NCI-H2171 treated with DMSO at 0.1 percent for 48 hours (cell line): Measurements from ENCODE around the gene NKAIN2.
A peak's percentile ranks its signal among the peaks of the same experiment; 100 is the strongest.

Experiments used
- DNase-seq: peaks from one replicate; lab custom pipeline; 2025; lab: John Stamatoyannopoulos, UW

Gene NKAIN2

DNA sequence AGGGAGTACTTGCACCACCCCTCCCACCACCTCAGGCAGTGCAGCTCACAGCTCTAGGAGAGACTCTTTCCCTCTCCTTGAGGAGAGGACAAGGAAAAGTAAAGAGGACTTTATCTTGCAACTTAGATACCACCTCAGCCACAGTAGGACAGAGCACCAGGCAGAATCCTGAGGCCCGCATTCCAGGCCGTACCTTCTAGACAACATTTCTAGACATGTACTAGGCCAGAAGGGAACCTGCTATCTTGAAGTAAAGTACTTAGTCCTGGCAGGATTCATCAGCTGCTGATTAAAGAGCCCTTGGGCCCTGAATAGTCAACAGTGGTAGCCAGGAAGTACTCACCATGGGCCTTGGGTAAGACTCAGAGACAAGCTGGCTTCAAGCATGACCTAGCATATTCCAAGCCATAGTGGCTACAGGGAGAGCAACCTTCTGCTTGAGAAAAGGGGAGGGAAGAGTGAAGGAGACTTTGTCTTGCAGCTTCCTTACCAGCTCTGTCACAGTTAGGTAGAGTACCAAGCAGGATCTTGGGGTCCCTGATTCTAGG is 774.1 kb downstream of the NKAIN2 start:
- DNase-seq, result no peak

DNA sequence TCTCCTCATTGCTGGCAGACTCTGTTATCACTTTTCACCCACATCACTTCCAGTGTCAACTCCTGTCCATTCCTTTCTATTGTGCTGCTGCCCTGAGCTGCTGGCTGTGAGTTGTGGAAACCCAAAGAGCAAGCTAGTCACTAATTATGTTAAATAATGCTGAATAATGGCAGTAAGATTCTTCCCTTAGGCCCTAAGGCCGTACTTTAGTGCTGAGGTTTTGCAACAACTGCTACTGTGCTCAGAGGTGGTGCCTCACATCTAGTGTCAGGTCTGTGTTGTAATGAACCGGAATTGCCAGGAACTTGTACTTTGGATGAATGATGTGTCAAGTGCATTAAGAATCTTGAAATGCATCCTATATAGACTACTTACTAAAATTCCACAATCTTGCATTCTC is 786.3 kb downstream of the NKAIN2 start:
- no peak for DNase-seq

DNA sequence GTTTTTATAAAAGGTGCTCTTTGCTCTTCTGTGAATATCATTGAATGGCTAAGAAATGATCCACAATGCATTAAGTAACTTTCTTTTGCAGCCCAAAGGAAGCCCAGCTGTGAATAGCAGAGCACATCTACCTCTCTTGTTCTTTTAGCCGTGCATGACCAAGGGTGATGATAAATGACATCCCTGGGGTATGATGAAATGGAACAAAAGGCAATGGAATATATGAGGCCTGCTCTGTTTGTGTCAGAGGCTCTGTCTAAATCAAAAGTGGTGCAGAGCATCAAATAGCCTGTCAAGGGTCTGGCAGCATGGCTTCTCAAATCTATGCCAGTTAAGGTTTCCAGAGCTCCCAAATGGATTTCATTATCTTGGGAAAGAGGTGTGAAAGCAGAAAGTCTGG is 796.0 kb downstream of the NKAIN2 start:
- DNase-seq, result no peak

DNA sequence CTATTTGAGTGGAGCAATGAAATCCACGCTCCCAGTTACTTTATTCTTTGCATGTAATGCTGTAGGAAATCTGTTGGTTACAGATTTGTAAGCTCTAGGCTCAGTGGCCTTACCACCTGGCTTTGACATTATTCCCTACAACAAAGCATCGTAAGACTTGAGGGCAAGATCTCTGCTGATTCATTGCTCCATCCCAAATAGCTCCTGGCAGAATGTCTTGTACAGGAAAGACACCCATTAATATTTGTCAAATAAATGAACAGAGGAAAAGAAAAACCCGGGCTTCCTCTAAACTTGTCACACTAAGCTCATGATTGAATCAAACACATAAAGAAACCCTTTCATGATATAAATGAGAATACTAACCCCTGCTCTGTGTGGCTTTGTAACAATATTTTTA is 801.1 kb downstream of the NKAIN2 start:
- no peak for DNase-seq

DNA sequence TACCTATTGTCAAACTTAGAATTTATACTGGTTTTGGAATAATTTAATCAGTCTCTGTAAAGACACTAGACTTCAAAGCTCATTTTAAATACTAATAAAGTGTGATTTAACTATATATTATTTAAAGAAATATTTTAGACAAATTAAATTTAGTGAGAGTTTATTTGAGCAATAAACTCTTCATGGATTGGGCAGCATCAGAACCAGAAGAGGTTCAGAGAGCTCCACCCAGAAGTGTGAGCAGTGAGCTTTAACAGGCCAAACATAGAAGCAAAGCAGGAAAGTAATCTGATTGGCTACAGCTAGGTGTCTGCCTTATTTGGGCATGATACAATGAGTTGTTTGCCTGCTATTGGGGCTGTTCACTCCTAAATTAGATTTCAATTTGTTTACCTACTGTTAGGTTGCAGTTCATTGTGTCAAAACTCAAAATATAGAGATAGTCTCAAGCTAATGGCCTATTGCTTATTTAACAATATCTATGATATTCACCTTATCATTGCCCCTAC is 803.5 kb downstream of the NKAIN2 start:
- DNase-seq, result no peak

DNA sequence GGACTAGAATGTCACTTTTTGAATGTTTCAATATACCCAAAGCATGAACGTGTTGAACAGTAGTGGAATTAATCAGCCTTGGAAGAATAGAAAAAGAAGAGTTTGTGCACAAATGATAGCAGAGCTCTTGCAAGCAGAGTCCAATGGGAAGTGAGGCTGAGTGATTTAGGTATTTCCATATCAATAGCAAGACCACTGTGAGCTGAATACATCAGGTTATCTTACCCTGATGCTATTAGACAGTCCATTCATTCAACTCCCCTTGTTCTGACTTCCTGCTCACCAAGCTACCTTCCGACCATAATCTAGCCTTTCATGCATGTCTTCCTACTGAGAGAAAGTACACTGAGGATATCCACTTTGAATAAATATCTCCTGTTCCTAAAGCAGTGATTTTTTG is 809.4 kb downstream of the NKAIN2 start:
- DNase-seq, result no peak

DNA sequence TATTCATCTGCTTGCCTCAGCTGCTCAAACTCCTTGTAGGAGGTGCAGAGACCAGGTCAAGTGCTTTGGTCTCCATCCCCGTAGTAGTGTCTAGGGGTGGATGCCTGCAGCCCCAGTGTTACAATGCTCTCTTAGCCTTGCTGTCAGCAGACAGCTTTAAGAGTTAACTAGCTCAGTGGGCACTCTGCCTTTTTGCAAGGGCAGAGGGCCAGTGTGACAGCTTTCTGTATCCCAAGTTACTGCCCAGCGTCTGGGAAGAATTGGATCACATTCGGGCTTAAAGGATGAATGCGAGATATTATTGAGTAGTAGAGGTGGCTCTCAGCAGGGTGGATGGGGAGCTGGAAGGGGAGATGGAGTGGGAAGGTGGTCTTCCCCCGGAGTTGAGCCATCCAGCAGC is 818.7 kb downstream of the NKAIN2 start:
- no peak for DNase-seq

DNA sequence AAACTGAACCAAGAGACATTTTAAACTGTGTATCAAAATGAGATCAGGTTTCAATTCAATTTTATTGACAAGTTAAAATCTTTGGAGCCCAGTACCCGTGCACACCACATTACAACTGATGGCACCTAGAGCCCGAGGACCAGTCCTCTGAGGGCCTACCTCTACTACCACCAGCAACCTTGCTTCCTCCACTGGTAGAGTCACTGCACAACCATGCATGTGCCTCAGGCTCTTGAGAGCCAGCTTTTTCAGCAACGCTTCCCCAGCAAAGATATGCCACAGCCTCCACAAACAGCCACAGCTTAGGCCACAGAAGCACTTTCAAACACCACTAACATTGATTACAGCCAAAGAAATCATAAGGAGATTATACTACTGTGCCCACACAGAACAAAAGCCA is 830.0 kb downstream of the NKAIN2 start:
- no peak for DNase-seq

DNA sequence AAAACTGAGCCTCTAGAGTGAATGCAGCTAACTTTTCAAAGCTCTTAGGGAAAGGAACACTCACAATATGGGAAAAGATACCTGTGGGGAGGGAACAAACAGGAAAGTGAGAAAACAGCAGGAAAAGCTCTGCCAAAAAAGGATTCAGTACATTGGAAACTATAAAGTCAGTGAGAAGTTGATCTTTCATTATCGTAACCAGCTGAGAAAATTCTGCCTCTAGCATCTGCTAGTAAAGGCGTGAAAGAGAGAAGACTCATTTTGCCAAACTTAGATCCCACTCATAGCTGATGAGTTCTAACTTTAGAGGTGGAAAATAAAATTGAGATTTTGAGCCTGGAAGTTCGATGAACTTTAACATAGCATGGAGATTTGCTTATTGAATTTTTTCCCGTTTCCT is 836.8 kb downstream of the NKAIN2 start:
- no peak for DNase-seq

DNA sequence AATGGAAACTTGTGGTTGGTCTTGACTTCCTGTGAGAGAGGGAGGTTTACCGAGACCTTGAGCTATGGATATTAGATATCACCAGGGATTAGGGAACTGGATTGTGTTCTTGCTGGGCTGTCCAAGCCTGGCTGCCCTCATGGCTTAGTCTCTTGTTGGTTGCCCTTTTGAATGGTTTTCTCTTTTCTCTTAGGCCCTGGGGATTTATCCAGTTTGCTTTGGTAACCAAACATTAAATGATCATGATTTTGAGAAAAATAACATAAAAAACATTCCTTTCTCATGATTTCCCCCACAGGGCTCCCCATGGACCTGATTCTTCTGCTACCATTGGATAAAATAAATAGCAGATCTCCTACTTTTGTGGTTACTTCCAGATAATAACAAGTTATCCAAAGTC is 852.2 kb downstream of the NKAIN2 start:
- DNase-seq, result no peak

DNA sequence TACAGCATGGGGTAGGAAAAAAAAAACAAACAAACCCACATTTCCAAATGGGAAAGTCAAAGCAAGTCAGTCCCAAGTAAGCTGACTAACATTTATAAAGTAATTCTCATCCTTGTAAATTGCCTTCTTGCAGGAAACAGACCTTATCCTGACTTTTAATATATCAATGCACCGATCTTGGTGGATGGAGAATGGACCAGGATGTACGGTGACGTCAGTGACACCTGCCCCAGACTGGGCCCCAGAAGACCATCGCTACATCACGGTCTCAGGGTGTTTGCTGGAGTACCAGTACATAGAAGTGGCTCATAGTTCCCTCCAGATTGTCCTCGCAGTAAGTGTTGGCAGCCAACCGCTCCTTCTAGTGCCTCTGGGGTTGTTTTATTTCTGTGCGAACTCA is 854.4 kb downstream of the NKAIN2 start:
- DNase-seq, result no peak

DNA sequence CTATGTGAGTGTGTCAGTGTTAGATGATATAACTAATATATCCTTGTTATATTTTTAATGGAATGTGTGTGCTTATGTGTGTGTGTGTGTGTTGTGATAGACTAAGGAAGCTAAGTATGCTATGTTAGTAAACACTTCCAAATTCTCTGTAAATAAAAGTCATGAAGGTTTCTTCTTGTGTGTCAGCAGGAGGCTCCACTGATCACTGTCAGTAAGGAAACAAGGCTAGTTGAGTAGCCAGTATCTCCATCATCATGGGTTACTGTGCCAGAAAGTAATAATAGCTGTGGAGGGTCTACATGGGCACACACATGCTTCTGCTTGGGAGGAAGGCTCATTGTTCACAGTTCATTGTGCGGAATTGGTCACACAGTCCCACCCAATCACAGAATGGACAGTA is 855.8 kb downstream of the NKAIN2 start:
- DNase-seq, result no peak

DNA sequence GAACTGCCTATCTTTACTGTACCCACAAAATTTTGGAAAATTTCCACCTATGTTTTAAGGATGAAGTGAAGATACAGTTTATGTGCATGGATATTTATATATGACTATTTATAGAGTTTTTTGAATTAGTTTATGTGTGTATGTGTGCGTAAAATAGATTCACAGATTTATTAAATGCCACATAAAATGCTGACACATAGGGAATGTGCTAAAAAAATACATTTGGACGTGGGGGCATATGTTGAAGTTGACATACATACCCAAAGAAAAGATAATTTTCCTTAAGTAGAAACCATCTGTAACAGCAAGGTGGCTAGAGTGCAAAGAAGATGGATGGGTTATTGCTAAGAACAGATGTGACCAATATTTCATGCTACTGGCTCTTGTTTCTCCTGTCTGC is 856.5 kb downstream of the NKAIN2 start:
- peak; percentile 63 for DNase-seq

DNA sequence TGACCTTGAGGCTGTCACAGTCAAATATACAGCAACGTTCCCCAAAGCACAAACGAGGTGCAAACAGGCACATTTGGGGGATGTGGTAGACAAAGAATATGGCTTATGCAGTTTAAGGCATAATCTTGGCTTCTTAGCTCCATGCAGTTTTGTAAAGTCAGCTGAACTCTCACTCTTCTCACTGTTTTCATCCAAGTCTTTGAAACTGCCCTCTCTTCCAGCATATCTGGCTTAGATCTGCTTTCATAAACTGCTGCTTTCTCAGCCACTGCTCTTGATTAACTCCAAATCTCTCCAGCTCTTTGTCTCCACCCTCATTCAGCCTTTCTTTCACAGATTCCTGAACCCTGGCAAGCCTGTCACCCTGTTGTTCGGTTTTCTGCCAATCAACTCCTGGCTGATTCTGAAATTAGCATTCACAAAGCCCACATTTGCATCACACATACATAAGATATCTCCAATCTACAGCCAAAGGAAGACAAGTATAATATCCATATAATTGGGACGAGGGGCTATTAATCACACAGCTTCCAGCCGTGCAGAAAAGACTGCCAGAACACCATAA is 857.5 kb downstream of the NKAIN2 start:
- DNase-seq, result no peak

DNA sequence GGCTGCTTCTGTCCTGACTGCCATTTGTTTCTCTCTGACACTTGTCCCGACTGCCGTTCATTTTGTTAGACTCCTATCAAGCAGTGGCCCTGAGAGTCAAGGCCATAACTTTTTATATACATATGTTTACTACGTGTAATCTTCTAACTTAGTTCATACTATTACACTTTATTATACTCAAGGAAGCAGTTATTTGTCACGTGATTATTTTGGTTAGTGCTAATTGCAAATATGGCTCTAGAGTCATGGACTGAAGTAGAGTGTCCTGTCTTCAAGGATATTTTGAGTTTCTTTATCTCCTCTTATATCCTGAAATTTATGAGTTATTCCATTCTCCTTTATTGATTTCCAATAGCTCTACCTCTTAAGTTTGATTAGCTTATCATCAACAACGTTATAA is 864.4 kb downstream of the NKAIN2 start:
- DNase-seq, result no peak

DNA sequence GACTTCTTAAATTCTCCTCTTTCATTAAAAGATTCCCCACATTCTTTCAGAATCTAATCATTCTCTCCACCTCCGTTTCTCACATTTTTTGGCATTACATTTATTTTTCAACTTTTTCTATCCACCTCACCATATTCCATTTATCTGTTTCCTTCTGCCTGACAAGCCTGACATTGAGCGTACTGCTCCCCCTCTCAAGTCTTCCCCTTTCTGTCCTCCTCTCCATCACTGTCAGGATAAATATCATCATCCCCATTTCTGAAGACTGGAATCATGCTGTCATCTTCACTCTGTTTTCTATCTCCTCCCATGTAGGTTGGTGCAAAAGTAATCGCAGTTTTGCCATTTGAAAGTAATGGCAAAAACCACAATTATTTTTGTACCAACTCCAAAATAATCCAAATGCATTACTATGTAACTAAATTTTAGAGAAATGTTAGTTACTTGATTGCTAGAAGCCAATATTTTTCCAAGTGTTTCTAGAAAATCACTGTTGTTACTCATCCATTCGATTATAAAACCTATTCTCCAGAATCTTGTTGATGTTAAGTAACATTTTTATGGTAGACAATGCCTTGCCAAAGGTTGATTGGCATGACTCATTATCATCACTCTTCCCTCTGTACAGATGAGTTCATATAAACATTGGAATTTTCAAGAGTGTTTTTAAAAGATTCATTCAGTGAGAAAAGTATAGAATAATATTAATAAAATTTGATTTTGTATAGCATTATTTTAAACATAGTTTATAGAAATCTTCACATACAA is 866.2 kb downstream of the NKAIN2 start:
- no peak for DNase-seq

DNA sequence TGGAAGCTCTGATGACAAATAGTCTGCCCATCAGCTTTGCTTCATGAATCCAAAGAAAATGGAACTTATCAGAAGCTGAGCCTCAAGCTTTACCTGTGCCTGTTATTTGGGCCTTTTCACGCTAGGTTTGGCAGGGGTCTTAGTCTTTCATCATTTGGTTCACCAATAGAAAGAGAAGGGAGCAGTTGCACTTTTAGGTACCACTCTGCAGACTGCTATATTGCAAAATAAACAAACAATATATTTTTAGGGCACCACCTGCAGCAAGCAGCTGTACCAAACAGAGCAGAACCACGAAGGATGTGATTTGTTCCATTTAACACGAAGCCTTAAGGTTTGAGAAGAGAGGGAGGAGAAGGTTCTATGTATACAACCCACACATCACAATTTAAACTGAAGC is 867.1 kb downstream of the NKAIN2 start:
- DNase-seq, result peak; percentile 64

DNA sequence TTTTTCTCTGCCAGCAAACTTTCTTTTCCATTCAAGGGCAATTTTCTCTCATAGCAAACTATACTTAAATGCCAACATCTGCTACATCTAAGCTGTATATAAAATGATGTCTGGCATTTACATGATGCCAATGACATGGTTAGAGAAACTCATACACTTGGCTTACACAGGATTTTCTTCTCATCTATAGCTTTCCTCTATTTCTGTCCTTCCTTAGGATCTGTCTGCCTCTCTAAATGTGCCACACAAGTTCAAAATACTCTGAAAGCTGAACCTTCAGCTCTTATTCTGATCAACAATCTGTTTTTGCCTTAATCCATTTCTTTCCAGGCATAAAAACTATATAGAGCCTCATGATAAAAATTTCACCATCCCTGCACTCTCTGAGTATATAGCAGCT is 867.7 kb downstream of the NKAIN2 start:
- DNase-seq, result no peak

DNA sequence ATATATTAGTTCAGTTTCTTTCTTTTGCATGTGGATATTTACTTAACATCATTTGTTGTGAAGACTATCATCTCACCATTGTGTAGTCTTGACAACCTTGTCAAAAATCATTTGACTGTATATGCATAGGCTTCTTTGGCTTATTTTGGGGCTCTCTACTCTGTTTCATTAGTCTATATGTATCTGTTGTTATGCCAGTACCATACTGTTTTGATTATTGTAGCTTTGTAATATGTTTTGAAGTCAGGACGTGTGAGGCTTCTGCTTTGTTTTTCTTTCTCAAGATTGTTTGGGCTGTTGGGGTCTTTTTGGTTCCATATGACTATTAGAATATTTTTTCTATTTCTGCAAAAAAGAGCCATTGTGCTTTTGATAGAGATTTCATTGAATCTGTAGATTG is 870.4 kb downstream of the NKAIN2 start:
- DNase-seq, result no peak

DNA sequence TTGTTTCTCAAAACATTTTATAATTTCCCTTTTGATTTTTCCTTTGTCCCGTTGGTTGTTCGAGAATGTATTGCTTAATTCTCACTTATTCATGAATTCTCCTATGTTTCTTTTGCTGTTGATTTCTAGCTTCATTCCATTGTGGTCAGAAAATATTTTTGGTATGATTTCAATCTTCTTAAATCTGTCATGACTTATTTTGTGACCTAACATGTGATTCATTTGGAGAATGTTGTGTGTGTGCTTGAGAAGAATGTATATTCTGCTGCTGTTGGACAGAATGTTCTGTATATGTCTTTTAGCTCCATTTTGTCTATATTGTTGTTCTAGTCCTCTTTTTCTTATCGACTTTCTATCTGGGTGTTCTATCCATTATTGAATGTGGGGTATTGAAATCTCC is 872.4 kb downstream of the NKAIN2 start:
- no peak for DNase-seq

DNA sequence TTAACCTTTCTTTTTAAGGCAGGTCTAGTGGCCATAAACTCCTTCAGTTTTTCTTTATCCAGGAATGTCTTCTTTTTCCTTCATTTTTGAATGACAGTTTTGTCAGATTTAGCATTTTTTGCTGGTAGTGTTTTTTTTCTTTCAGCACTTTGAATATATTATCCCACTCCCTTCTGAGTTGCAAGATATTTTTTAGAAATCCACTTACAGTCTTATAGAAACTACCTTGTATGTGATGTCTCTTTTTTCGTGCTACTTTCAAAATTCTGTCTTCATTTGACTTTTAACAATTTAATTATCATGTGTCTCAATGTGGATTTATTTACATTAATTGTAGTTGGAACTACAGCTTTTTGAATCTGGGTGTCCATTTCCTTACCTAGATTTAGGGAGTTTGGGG is 874.2 kb downstream of the NKAIN2 start:
- no peak for DNase-seq

DNA sequence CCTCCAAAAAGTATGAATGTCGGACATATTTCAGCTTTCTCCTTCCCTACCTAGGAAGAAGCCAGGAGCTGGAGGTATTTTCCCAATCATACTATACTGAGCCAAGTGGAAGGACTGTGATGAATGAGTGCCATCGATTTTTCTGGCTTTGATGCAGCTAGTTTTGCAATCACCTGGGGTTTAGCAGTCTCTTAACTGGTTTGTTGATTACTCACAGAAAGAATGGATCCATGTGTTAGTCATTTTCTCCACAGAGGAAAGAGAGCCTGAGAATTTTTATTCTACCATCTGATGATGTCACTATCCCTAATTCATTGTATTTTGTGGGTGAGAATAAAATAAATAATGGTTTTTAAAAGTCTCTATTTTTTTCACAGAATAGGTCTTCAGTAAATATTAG is 875.7 kb downstream of the NKAIN2 start:
- DNase-seq, result no peak

DNA sequence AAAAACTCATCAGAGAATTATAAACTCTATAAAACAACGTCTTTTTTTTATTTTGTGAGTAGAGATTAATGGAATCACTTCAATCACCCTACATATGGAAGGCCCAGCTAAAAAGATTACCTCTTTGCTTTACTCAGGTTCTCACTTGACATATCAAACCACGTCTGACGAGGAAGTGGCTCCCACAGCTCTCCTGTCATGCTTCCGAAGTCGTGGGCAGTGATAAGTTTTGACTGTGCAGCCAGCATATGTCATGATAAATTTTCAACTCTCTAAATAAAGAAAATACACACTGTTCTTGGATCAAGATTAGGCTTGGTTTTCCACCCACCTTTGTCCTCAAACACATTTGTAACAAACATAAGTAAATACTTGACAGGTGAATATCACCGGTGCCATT is 879.1 kb downstream of the NKAIN2 start:
- DNase-seq, result no peak

DNA sequence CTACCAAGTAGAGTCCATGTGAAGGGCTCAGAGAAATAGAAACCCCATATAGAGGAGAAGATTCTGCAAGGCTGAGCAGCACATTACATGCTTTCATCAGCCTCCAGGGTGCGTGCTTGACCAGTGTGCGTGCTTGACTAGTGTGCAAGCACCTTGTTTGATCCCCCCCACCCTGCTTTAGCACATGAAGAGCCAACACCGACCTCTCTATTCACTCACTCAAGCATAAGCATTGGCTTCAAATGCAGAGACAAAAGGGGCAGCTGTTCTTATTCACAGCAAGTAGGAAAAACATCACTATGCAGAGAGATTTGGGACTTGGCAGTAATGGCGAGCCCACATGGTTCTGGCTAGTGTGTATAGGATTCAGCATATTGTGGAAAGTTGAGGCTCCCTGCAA is 879.8 kb downstream of the NKAIN2 start:
- DNase-seq, result no peak
